Right renal pelvis (tissue), 4 donors: ENCODE data around the gene SLAMF1. TPM values are rescaled to one million over a fixed set of nuclear protein-coding genes. Genes with fewer than 3 reads are reported as not detected.
"Not testable (repeated sequence)": the region's sequence is repeated elsewhere in the genome, so short reads cannot be mapped to it uniquely, and the experiment has no call there.

ENCODE experiments used
- DNase-seq, 4 donors: peaks; one replicate each; pipeline ENCODE4 v3.0.0-alpha.2; 2013; ENCODE audit warnings: low read depth in 4 of 4, low spot score in 3 of 4, missing footprints in 1 of 4
- polyA plus RNA-seq, 4 donors: library from polyadenylated mRNA; unstranded; fragments of 120-200 nt; gene quantifications; one replicate each; pipeline ENCODE4 v1.2.1, GENCODE V29; 2013; ENCODE audit not compliant: insufficient read length in 4 of 4

SLAMF1 gene
- polyA plus RNA-seq, result under 1 TPM; 0.10 to 0.18 (median 0.16) TPM

- DNase-seq, result no peak
Measured at GRCh38 chr1:160646711-160647328, at the start of gene SLAMF1. TSS of gene SLAMF1 (minus strand) at chr1:160647044. CDS start at chr1:160646945, 99 bp downstream.

GRCh38 chr1:160692390-160692789, 45.5 kb upstream of the SLAMF1 start:
- DNase-seq, result not testable (repeated sequence)

- no peak for DNase-seq
Measured at GRCh38 chr1:160685266-160685665, 38.4 kb upstream of the SLAMF1 start.

- DNase-seq, result no peak
Measured at GRCh38 chr1:160682983-160683865, 36.4 kb upstream of the SLAMF1 start.

- DNase-seq, result no peak
Measured at GRCh38 chr1:160681891-160682140, 35.0 kb upstream of the SLAMF1 start.

- DNase-seq, result peak in 1 of 4 donors; percentile 12
Measured at GRCh38 chr1:160681066-160681890, 34.4 kb upstream of the SLAMF1 start.

- no peak for DNase-seq
Measured at GRCh38 chr1:160680399-160680798, 33.6 kb upstream of the SLAMF1 start.

- DNase-seq, result no peak
Measured at GRCh38 chr1:160679893-160680292, 33.0 kb upstream of the SLAMF1 start.

GRCh38 chr1:160676869-160677597, 30.2 kb upstream of the SLAMF1 start:
- no peak for DNase-seq

GRCh38 chr1:160675641-160676410, 29.0 kb upstream of the SLAMF1 start:
- peak; percentile 10 to 36 (median 19) for DNase-seq

GRCh38 chr1:160674415-160674814, 27.6 kb upstream of the SLAMF1 start:
- DNase-seq, result no peak

GRCh38 chr1:160672789-160673695, 26.2 kb upstream of the SLAMF1 start:
- no peak for DNase-seq

- DNase-seq, result no peak
Measured at GRCh38 chr1:160671603-160672517, 25.0 kb upstream of the SLAMF1 start.

GRCh38 chr1:160670701-160671100, 23.9 kb upstream of the SLAMF1 start:
- DNase-seq, result no peak

GRCh38 chr1:160669802-160670201, 23.0 kb upstream of the SLAMF1 start:
- DNase-seq, result no peak

GRCh38 chr1:160669276-160669675, 22.4 kb upstream of the SLAMF1 start:
- DNase-seq, result no peak

GRCh38 chr1:160667896-160668295, 21.1 kb upstream of the SLAMF1 start:
- no peak for DNase-seq

- no peak for DNase-seq
Measured at GRCh38 chr1:160666079-160666442, 19.2 kb upstream of the SLAMF1 start.
